HCT116 (cell line): ENCODE results near the gene CACNA1C. TPM values are rescaled to one million over a fixed set of nuclear protein-coding genes. Genes with fewer than 3 reads are reported as not detected.

Experiments
- ATAC-seq: fragments of 200-7000 bp; cut with Tn5 transposase; 2 replicates; pipeline ENCODE4 v1.9.1; 2020; ENCODE audit warnings: mild to moderate bottlenecking, moderate library complexity
- BruUV-seq: library from RNA; stranded (reverse); fragments of 400-500 nt; replicated peaks from 2 replicates; lab custom pipeline; 2021; lab: Mats Ljungman, UMichigan
- CTCF ChIA-PET: fragments of 300-600 bp; sonication (Branson Sonifier 250); formaldehyde crosslinking; loops from one replicate; lab custom pipeline; 2021; ENCODE audit warnings: antibody characterized with exemption; lab: Charles Lee
- POLR2A ChIA-PET: fragments of 300-600, 350-600 bp; sonication (Branson Sonifier 250); formaldehyde crosslinking; loops from one replicate; lab custom pipeline; 2021; ENCODE audit warnings: antibody characterized with exemption; lab: Charles Lee
- RAD21 ChIA-PET, 2 experiments: fragments of 300-600 bp; sonication (Branson Sonifier 250); formaldehyde crosslinking; loops; one replicate each; lab custom pipeline; 2023; ENCODE audit warnings: low total read pairs in 2 of 2; ENCODE audit not compliant: uncharacterized antibody in 2 of 2, unreplicated experiment in 2 of 2, low non-redundant PET in 1 of 2; lab: Charles Lee
- DNase-seq: peaks from one replicate; pipeline ENCODE4 v3.0.0-alpha.2; 2010; ENCODE audit warnings: low read depth, low spot score
- H2AFZ ChIP-seq: fragments of 200-600 bp; shearing (Covaris generic), sonication (generic); 2 replicates; pipeline ENCODE4 v1.6.1; 2017; ENCODE audit warnings: low read depth, mixed run types, mixed read lengths, antibody characterized with exemption, low read length; ENCODE audit not compliant: poor library complexity, severe bottlenecking
- H3K27ac ChIP-seq: 2 replicates; pipeline ENCODE4 v1.5.1; 2012; ENCODE audit warnings: low read depth, low read length
- H3K27me3 ChIP-seq: fragments of 200-600 bp; sonication (generic); 2 replicates; pipeline ENCODE4 v1.6.1; 2016; ENCODE audit warnings: mixed run types, low read length, mixed read lengths; ENCODE audit not compliant: insufficient read depth
- H3K36me3 ChIP-seq, 2 experiments: fragments of 200-500 bp in 1 of 2; fragments of 200-600 bp in 1 of 2; sonication (Bioruptor generic) in 1 of 2; sonication (generic) in 1 of 2; 2 replicates each; pipeline versions ENCODE4 v1.5.1 to v1.6.1; 2014 to 2016; ENCODE audit warnings: low read length in 2 of 2, inconsistent platforms in 1 of 2, mixed read lengths in 1 of 2, mixed run types in 1 of 2; ENCODE audit not compliant: insufficient read depth in 2 of 2, control insufficient read depth in 1 of 2
- H3K4me1 ChIP-seq, 2 experiments: fragments of 200-600 bp in 1 of 2; sonication (generic) in 1 of 2; 2 replicates each; pipeline versions ENCODE4 v1.5.1 to v1.6.1; 2012 to 2017; ENCODE audit warnings: low read length in 2 of 2, inconsistent platforms in 1 of 2, mild to moderate bottlenecking in 1 of 2, mixed read lengths in 1 of 2, mixed run types in 1 of 2, moderate library complexity in 1 of 2; ENCODE audit not compliant: insufficient read depth in 2 of 2, control insufficient read depth in 1 of 2
- H3K4me2 ChIP-seq: fragments of 200-600 bp; sonication (generic); 2 replicates; pipeline ENCODE4 v1.6.1; 2017; ENCODE audit warnings: mixed run types, low read length, mixed read lengths
- H3K4me3 ChIP-seq, 2 experiments: fragments of 200-600 bp in 1 of 2; sonication (generic) in 1 of 2; replicated peaks in 1 of 2; 2 replicates each; pipeline ENCODE4 v1.5.1; 2011 to 2016; ENCODE audit warnings: low read length in 2 of 2, control low read depth in 1 of 2, low read depth in 1 of 2, mild to moderate bottlenecking in 1 of 2, mixed read lengths in 1 of 2, mixed run types in 1 of 2
- H3K79me2 ChIP-seq: fragments of 200-600 bp; sonication (generic); 2 replicates; pipeline ENCODE4 v1.6.1; 2017; ENCODE audit warnings: mild to moderate bottlenecking, mixed run types, low read length, moderate library complexity, mixed read lengths; ENCODE audit not compliant: insufficient read depth
- H3K9ac ChIP-seq: fragments of 200-600 bp; sonication (generic); 2 replicates; pipeline ENCODE4 v1.6.1; 2016; ENCODE audit warnings: low read length, mixed read lengths
- H3K9me2 ChIP-seq: fragments of 200-600 bp; sonication (generic), shearing (Covaris generic); 2 replicates; pipeline ENCODE4 v1.6.1; 2017; ENCODE audit warnings: mixed run types, mild to moderate bottlenecking, moderate library complexity; ENCODE audit not compliant: insufficient read depth
- H3K9me3 ChIP-seq, 2 experiments: fragments of 200-500 bp in 1 of 2; fragments of 200-600 bp in 1 of 2; sonication (Bioruptor generic) in 1 of 2; sonication (generic) in 1 of 2; 2 replicates each; pipeline ENCODE4 v1.6.1; 2014 to 2017; ENCODE audit warnings: low read length in 2 of 2, mixed read lengths in 2 of 2, inconsistent platforms in 1 of 2, low read depth in 1 of 2, mild to moderate bottlenecking in 1 of 2, mixed run types in 1 of 2, moderate library complexity in 1 of 2; ENCODE audit not compliant: control insufficient read depth in 1 of 2, insufficient read depth in 1 of 2
- H4K20me1 ChIP-seq: fragments of 200-600 bp; sonication (generic), shearing (Covaris generic); 2 replicates; pipeline ENCODE4 v1.6.1; 2017; ENCODE audit warnings: mixed run types, mild to moderate bottlenecking, moderate library complexity; ENCODE audit not compliant: insufficient read depth
- ATF3 ChIP-seq: IDR thresholded peaks from 2 replicates; pipeline ENCODE4 v1.6.1; 2012
- CBX3 ChIP-seq: IDR thresholded peaks from 2 replicates; pipeline ENCODE4 v1.6.1; 2012; ENCODE audit warnings: low read depth
- CTCF ChIP-seq, 3 experiments: fragments of 200-600 bp in 1 of 3; sonication (generic) in 1 of 3; IDR thresholded peaks in 2 of 3; conservative IDR thresholded peaks in 1 of 3; 2 replicates each; pipeline ENCODE4 v1.5.1; 2012 to 2017; ENCODE audit warnings: low read depth in 2 of 3, low read length in 2 of 3, antibody characterized with exemption in 1 of 3, borderline replicate concordance in 1 of 3, control low read depth in 1 of 3, mild to moderate bottlenecking in 1 of 3, mixed read lengths in 1 of 3, mixed run types in 1 of 3, moderate library complexity in 1 of 3; ENCODE audit not compliant: insufficient read depth in 1 of 3
- EGR1 ChIP-seq: IDR thresholded peaks from 2 replicates; pipeline ENCODE4 v1.6.1; 2012; ENCODE audit warnings: low read depth
- ELF1 ChIP-seq: IDR thresholded peaks from 2 replicates; pipeline ENCODE4 v1.6.1; 2012; ENCODE audit warnings: low read depth, borderline replicate concordance
- FOSL1 ChIP-seq: IDR thresholded peaks from 2 replicates; pipeline ENCODE4 v1.6.1; 2012; ENCODE audit warnings: low read depth
- JUND ChIP-seq: IDR thresholded peaks from 2 replicates; pipeline ENCODE4 v1.6.1; 2012
- RAD21 ChIP-seq: IDR thresholded peaks from 2 replicates; pipeline ENCODE4 v1.6.1; 2012; ENCODE audit warnings: low read depth, mild to moderate bottlenecking
- REST ChIP-seq: IDR thresholded peaks from 2 replicates; pipeline ENCODE4 v1.6.1; 2012; ENCODE audit warnings: low read depth
- SIN3A ChIP-seq: IDR thresholded peaks from 2 replicates; pipeline ENCODE4 v1.6.1; 2012; ENCODE audit warnings: low read depth
- SP1 ChIP-seq: IDR thresholded peaks from 2 replicates; pipeline ENCODE4 v1.6.1; 2012; ENCODE audit warnings: low read depth
- SRF ChIP-seq: IDR thresholded peaks from 2 replicates; pipeline ENCODE4 v1.6.1; 2012; ENCODE audit warnings: low read depth
- ZBTB33 ChIP-seq: IDR thresholded peaks from 2 replicates; pipeline ENCODE4 v1.6.1; 2011; ENCODE audit warnings: mild to moderate bottlenecking, low read length, moderate library complexity; ENCODE audit not compliant: insufficient replicate concordance; ENCODE audit errors: extremely low read depth
- ZNF274 ChIP-seq: fragments of 200-500 bp; sonication (Bioruptor generic); IDR thresholded peaks from 2 replicates; pipeline ENCODE4 v1.6.1; 2014; ENCODE audit warnings: mild to moderate bottlenecking, low read depth, low read length, inconsistent platforms
- intact Hi-C: fragments of 100-400 bp; cut with micrococcal nuclease; formaldehyde crosslinking; loops from 2 replicates; pipeline ENCODE4 v1.10.0; 2022
- total RNA-seq: library from RNA; stranded (reverse); gene quantifications from one replicate; pipeline ENCODE4 v1.2.1, GENCODE V29; 2021; ENCODE audit not compliant: unreplicated experiment

CACNA1C gene
- total RNA-seq, 1 experiment from 2014 or later = 0.05 TPM

GRCh38 chr12:2406903-2407302 is 354.1 kb downstream of the CACNA1C start (continued):
- TF ChIP-seq REST = no peak
- TF ChIP-seq, all 23 proteins: peak for 0

- Histone ChIP-seq H3K27ac (no peak overlapping the region), H3K9me3 (no peaks in the 10 kb centered on the region), H3K9me2 (no peaks in the 10 kb centered on the region), H3K36me3 (no peaks in the 10 kb centered on the region), H3K79me2 (no peaks in the 10 kb centered on the region), H3K4me3 (no peak overlapping the region), H3K9ac (no peak overlapping the region), H3K27me3 (peaks cover 36% of the 10 kb centered on the region), H4K20me1 (no peaks in the 10 kb centered on the region), H3K4me1 (no peaks in the 10 kb centered on the region), H3K4me2 (no peak overlapping the region), H2AFZ (no peak overlapping the region)
- intact Hi-C loops = no loop called here
- ChIA-PET POLR2A (no interaction called here), RAD21 (no interaction called here), CTCF (no interaction called here)
- BruUV-seq = no TSS peak
- DNase-seq (no peak), ATAC-seq (no peak)
- TF ChIP-seq JUND (no peak), FOSL1 (no peak), RAD21 (no peak), SIN3A (no peak), REST (no peak), ELF1 (no peak), ATF3 (no peak), ZNF274 (no peak), ZBTB33 (no peak), SRF (no peak), SP1 (no peak), EGR1 (no peak), CBX3 (no peak), CTCF (IDR thresholded peaks at IDR 0.05 in 2 of 3, conservative IDR thresholded peaks at IDR 0.05 in 1 of 3; ENCODE audit: borderline replicate concordance in 1 of 3, insufficient read depth in 1 of 3, low read depth in 2 of 3, low read length in 2 of 3) (no peak)
Observed at GRCh38 chr12:2408262-2408661, 355.5 kb downstream of the CACNA1C start.
